H1 (cell line): ENCODE data around the gene HTR1D. TPM values are rescaled to one million over a fixed set of nuclear protein-coding genes. Genes with fewer than 3 reads are reported as not detected.

Experiments used
- CTCF ChIA-PET: fragments of 300-600 bp; sonication (Branson Sonifier 250); formaldehyde crosslinking; loops from one replicate; lab custom pipeline; 2021; ENCODE audit not compliant: partially characterized antibody; lab: Charles Lee
- POLR2A ChIA-PET: fragments of 300-600 bp; sonication (Branson Sonifier 250); formaldehyde crosslinking; loops from one replicate; lab custom pipeline; 2021; ENCODE audit warnings: inconsistent platforms; ENCODE audit not compliant: partially characterized antibody; lab: Charles Lee
- DNase-seq, 2 experiments: peaks; one replicate each; pipeline versions ENCODE4 v3.0.0 to v3.0.0-alpha.2; 2010 to 2022; ENCODE audit warnings: low spot score in 2 of 2, low read depth in 1 of 2, mixed read lengths in 1 of 2
- FAIRE-seq: peaks from 2 replicates; lab custom pipeline; 2011; peaks lifted over from hg19 to GRCh38; lab: Jason Lieb, UNC
- H2AFZ ChIP-seq: 2 replicates; pipeline ENCODE4 v1.8.1; 2012; ENCODE audit warnings: low read length, inconsistent platforms
- H2AK5ac ChIP-seq: 2 replicates; pipeline ENCODE4 v1.6.1; 2013; ENCODE audit warnings: low read depth, low read length
- H2BK120ac ChIP-seq: replicated peaks from 2 replicates; pipeline ENCODE3; 2013; ENCODE audit warnings: low read depth, low read length, inconsistent platforms
- H2BK12ac ChIP-seq: 2 replicates; pipeline ENCODE4 v1.6.1; 2013; ENCODE audit warnings: low read depth, low read length
- H2BK15ac ChIP-seq: 2 replicates; pipeline ENCODE4 v1.6.1; 2013; ENCODE audit warnings: low read length
- H2BK20ac ChIP-seq: 2 replicates; pipeline ENCODE4 v1.6.1; 2013; ENCODE audit warnings: low read length
- H2BK5ac ChIP-seq: 2 replicates; pipeline ENCODE4 v1.6.1; 2013; ENCODE audit warnings: low read depth, low read length
- H3K14ac ChIP-seq: 2 replicates; pipeline ENCODE4 v1.6.1; 2013; ENCODE audit warnings: inconsistent platforms; ENCODE audit not compliant: insufficient read length
- H3K18ac ChIP-seq: 2 replicates; pipeline ENCODE4 v1.6.1; 2013; ENCODE audit warnings: low read length; ENCODE audit errors: extremely low read depth
- H3K23ac ChIP-seq: 2 replicates; pipeline ENCODE4 v1.6.1; 2013; ENCODE audit warnings: inconsistent platforms; ENCODE audit not compliant: insufficient read length
- H3K23me2 ChIP-seq: 2 replicates; pipeline ENCODE4 v1.6.1; 2013; ENCODE audit warnings: low read depth, low read length
- H3K27ac ChIP-seq: 2 replicates; pipeline ENCODE4 v1.6.1; 2011; ENCODE audit warnings: low read depth, low read length, inconsistent platforms
- H3K27me3 ChIP-seq, 4 experiments: replicated peaks in 1 of 4; 1 replicate in 1 of 4; 2 replicates in 3 of 4; pipeline versions ENCODE4 v1.6.1 to v1.8.1; 2011 to 2013; ENCODE audit warnings: low read length in 3 of 4, mild to moderate bottlenecking in 3 of 4, inconsistent platforms in 2 of 4, mixed read lengths in 2 of 4, moderate library complexity in 1 of 4; ENCODE audit not compliant: control insufficient read depth in 3 of 4, insufficient read depth in 3 of 4; ENCODE audit errors: extremely low read depth in 1 of 4
- H3K36me3 ChIP-seq, 4 experiments: 2 replicates each; pipeline versions ENCODE4 v1.6.1 to v1.8.1; 2011 to 2013; ENCODE audit warnings: mild to moderate bottlenecking in 4 of 4, low read length in 3 of 4, moderate library complexity in 2 of 4, control low read depth in 1 of 4, inconsistent platforms in 1 of 4; ENCODE audit not compliant: insufficient read depth in 4 of 4, control insufficient read depth in 2 of 4
- H3K4ac ChIP-seq: replicated peaks from 2 replicates; pipeline ENCODE3; 2013; ENCODE audit warnings: low read length, low read depth, mixed read lengths, inconsistent platforms; ENCODE audit not compliant: insufficient read length
- H3K4me1 ChIP-seq, 4 experiments: replicated peaks in 1 of 4; 1 replicate in 1 of 4; 2 replicates in 3 of 4; pipeline versions ENCODE4 v1.6.1 to v1.8.1; 2011 to 2013; ENCODE audit warnings: low read length in 3 of 4, inconsistent platforms in 2 of 4, mixed read lengths in 1 of 4; ENCODE audit not compliant: insufficient read depth in 4 of 4, control insufficient read depth in 3 of 4
- H3K4me2 ChIP-seq, 2 experiments: 2 replicates each; pipeline versions ENCODE4 v1.6.1 to v1.8.1; 2011 to 2013; ENCODE audit warnings: low read depth in 2 of 2, low read length in 2 of 2, control low read depth in 1 of 2, inconsistent platforms in 1 of 2, mild to moderate bottlenecking in 1 of 2; ENCODE audit not compliant: insufficient read depth in 1 of 2
- H3K4me3 ChIP-seq, 4 experiments: fragments of 200-600, 300-600 bp in 1 of 4; sonication (generic), shearing (Covaris generic), sonication (Bioruptor Twin) in 1 of 4; 2 replicates each; pipeline versions ENCODE4 v1.5.1 to v1.8.1; 2011 to 2016; ENCODE audit warnings: low read length in 4 of 4, low read depth in 3 of 4, control low read depth in 2 of 4, inconsistent platforms in 2 of 4, mild to moderate bottlenecking in 2 of 4, mixed read lengths in 1 of 4, moderate library complexity in 1 of 4; ENCODE audit not compliant: insufficient read depth in 2 of 4; ENCODE audit errors: extremely low read depth in 1 of 4
- H3K56ac ChIP-seq: replicated peaks from 2 replicates; pipeline ENCODE3; 2013; ENCODE audit warnings: low read depth, mild to moderate bottlenecking, mixed read lengths, low read length, inconsistent platforms; ENCODE audit not compliant: insufficient read length
- H3K79me1 ChIP-seq: 2 replicates; pipeline ENCODE4 v1.6.1; 2013; ENCODE audit warnings: low read depth, low read length, control low read depth
- H3K79me2 ChIP-seq, 2 experiments: 2 replicates each; pipeline versions ENCODE4 v1.6.1 to v1.8.1; 2012 to 2013; ENCODE audit warnings: low read length in 2 of 2, mild to moderate bottlenecking in 2 of 2, inconsistent platforms in 1 of 2; ENCODE audit not compliant: insufficient read depth in 2 of 2, control insufficient read depth in 1 of 2
- H3K9ac ChIP-seq, 4 experiments: replicated peaks in 1 of 4; 1 replicate in 1 of 4; 2 replicates in 3 of 4; pipeline versions ENCODE4 v1.6.1 to v1.8.1; 2011 to 2013; ENCODE audit warnings: low read depth in 3 of 4, low read length in 3 of 4, control low read depth in 2 of 4, mild to moderate bottlenecking in 2 of 4, moderate library complexity in 2 of 4, inconsistent platforms in 1 of 4; ENCODE audit errors: extremely low read depth in 1 of 4
- H3K9me3 ChIP-seq, 2 experiments: 2 replicates each; pipeline versions ENCODE4 v1.6.1 to v1.8.1; 2012 to 2013; ENCODE audit warnings: mild to moderate bottlenecking in 2 of 2, moderate library complexity in 2 of 2, control low read depth in 1 of 2, inconsistent platforms in 1 of 2, low read depth in 1 of 2, low read length in 1 of 2, mixed read lengths in 1 of 2; ENCODE audit not compliant: insufficient read depth in 2 of 2
- H4K20me1 ChIP-seq, 2 experiments: replicated peaks in 1 of 2; 2 replicates each; pipeline versions ENCODE3 to v1.8.1; 2011 to 2013; ENCODE audit warnings: inconsistent platforms in 2 of 2, low read length in 2 of 2, mild to moderate bottlenecking in 1 of 2; ENCODE audit not compliant: insufficient read depth in 2 of 2, control insufficient read depth in 1 of 2
- H4K5ac ChIP-seq: 2 replicates; pipeline ENCODE4 v1.6.1; 2013; ENCODE audit warnings: low read length, low read depth, mixed read lengths, inconsistent platforms; ENCODE audit not compliant: insufficient read length
- H4K8ac ChIP-seq: 2 replicates; pipeline ENCODE4 v1.8.0; 2013; ENCODE audit warnings: mild to moderate bottlenecking, moderate library complexity, low read length, inconsistent platforms; ENCODE audit not compliant: insufficient read depth; ENCODE audit errors: extremely low read depth
- H4K91ac ChIP-seq: replicated peaks from 2 replicates; pipeline ENCODE3; 2013; ENCODE audit warnings: low read length, mixed read lengths, inconsistent platforms; ENCODE audit not compliant: insufficient read length
- CBX5 ChIP-seq: fragments of 300-800, 300-1000 bp; sonication (generic); IDR thresholded peaks from 2 replicates; pipeline ENCODE4 v1.7.1; 2016; ENCODE audit warnings: antibody characterized with exemption, low read length, low read depth
- CBX8 ChIP-seq: fragments of 300-800, 300-1000 bp; sonication (generic); IDR thresholded peaks from 2 replicates; pipeline ENCODE4 v1.7.1; 2016; ENCODE audit warnings: low read depth, low read length, borderline replicate concordance
- GABPA ChIP-seq: IDR thresholded peaks from 2 replicates; pipeline ENCODE4 v1.6.1; 2011; ENCODE audit warnings: mild to moderate bottlenecking, low read length, moderate library complexity, borderline replicate concordance; ENCODE audit not compliant: insufficient read depth
- RAD21 ChIP-seq, 2 experiments: IDR thresholded peaks in 1 of 2; conservative IDR thresholded peaks in 1 of 2; 2 replicates each; pipeline ENCODE4 v1.6.1; 2011; ENCODE audit warnings: low read depth in 2 of 2, low read length in 2 of 2, improper control_type of control experiment in 1 of 2, inconsistent platforms in 1 of 2, mild to moderate bottlenecking in 1 of 2, moderate library complexity in 1 of 2
- SIN3A ChIP-seq, 2 experiments: IDR thresholded peaks in 1 of 2; conservative IDR thresholded peaks in 1 of 2; 2 replicates each; pipeline ENCODE4 v1.6.1; 2011 to 2012; ENCODE audit warnings: low read length in 2 of 2, improper control_type of control experiment in 1 of 2, low read depth in 1 of 2, mild to moderate bottlenecking in 1 of 2
- SP2 ChIP-seq: IDR thresholded peaks from 2 replicates; pipeline ENCODE4 v1.6.1; 2012; ENCODE audit warnings: mild to moderate bottlenecking, low read length, inconsistent platforms
- WGBS, 2 experiments: shearing (Covaris generic) in 1 of 2; methylation state at CpG; one replicate each; pipeline versions ENCODE4 v1.1.6 to v1.1.7; 2013 to 2015; ENCODE audit warnings: low lambda C conversion rate in 2 of 2, mixed read lengths in 2 of 2, inconsistent platforms in 1 of 2, low coverage in 1 of 2, missing lambda C conversion rate in 1 of 2; ENCODE audit not compliant: insufficient replicate concordance in 2 of 2, insufficient coverage in 1 of 2, insufficient read length in 1 of 2; ENCODE audit errors: extremely low coverage in 1 of 2, missing lambda C conversion rate in 1 of 2; 5-methylcytosine and 5-hydroxymethylcytosine counted together
- polyA plus RNA-seq, 7 experiments: library from polyadenylated mRNA; depleted of rRNA in 3 of 7; stranded (reverse) in 5 of 7; unstranded in 2 of 7; fragments of >200 nt in 5 of 7; fragments of 200-250 nt in 2 of 7; gene quantifications; 1 replicate in 5 of 7; 2 replicates in 1 of 7; 4 replicates in 1 of 7; pipeline versions ENCODE4 v1.2.1 to v1.2.3, GENCODE V29; 2011 to 2013; ENCODE audit warnings: missing spikeins in 2 of 7, mixed read lengths in 2 of 7
- total RNA-seq: library from RNA; stranded (reverse); fragmentation: NEBNext Ultra II Directional; extraction: Animal tissue kit (Norgen Biotek cat#: 25700); gene quantifications from 2 replicates; pipeline ENCODE4 v1.2.1, GENCODE V29; 2021

Gene HTR1D
- total and polyA plus RNA-seq, 2 of the 8 experiments (the other 6 are each of a cell fraction or from before 2014, with no cell fraction given): 8.8 to 11.5 TPM

DNA sequence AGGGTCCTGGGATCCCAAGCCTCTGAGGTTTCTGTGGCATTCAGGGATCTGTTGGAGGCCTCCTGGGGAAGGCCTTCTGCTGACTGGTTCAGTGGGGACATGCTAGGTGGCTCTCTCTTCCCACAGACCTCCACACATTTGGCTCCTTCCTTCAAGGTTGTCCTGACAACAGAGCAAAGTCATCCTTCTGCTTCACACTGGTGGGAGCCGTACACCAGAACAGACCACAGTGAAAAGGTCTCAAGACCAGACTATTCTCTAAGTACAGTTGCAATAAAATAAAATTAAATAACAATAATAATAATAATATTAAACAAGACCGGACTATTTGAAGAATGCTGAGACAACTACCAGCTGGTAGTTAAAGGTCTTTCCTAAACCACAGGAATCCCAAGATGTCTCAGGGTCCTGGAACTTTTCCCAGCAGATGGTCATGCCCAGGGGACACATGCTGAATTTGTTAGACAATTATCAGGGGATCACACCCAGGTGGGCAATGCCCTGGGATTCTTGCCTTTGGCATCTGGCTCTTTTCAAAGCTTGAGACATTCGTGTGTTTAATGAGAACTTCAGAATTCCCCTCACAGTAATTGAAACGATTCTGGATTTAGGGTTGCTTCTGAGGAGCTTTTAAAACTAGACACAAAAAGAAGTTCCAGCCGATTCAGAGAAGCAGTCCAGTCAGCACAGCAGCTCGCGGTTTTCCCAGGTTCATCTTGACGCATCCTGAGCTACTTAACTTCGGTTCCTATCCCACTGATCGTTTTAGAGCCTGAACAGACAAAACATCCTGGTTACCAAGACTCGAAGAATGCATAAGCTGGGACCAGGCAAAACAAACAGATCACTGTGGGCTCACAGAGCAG is 22.9 kb downstream of the HTR1D start:
- H3K79me2 ChIP-seq: no peaks in the 10 kb centered on the region
- no peak overlapping the region for H2AK5ac ChIP-seq
- H3K27me3 ChIP-seq: no peaks in the 10 kb centered on the region
- POLR2A ChIA-PET: interaction anchor here (1.3 to 1.6 kb wide), 2 partner anchors 27 to 69 kb away, joined by 3 read pairs; no protein-coding TSS in a partner anchor
- H3K14ac ChIP-seq: no peak overlapping the region
- CTCF ChIA-PET: interaction anchor here (0.9 to 6.6 kb wide), 8 partner anchors 11 to 99 kb away, joined by 3 to 63 read pairs (median 4); no protein-coding TSS in a partner anchor
- H3K4me2 ChIP-seq: no peak overlapping the region
- H2AFZ ChIP-seq: no peak overlapping the region
- no peak overlapping the region for H3K4me3 ChIP-seq
- H4K91ac ChIP-seq: no peak overlapping the region
- H4K20me1 ChIP-seq: no peaks in the 10 kb centered on the region
- H3K9me3 ChIP-seq: no peaks in the 10 kb centered on the region
- no peak overlapping the region for H2BK20ac ChIP-seq
- no peak overlapping the region for H3K56ac ChIP-seq
- no peaks in the 10 kb centered on the region for H3K23me2 ChIP-seq
- no peak overlapping the region for H3K18ac ChIP-seq
- H4K5ac ChIP-seq: no peak overlapping the region
- no peak overlapping the region for H3K4ac ChIP-seq
- peaks cover 0 to 17% (median 1%) of the 10 kb centered on the region in 4 experiments; a peak in 4 of 8 replicates for H3K36me3 ChIP-seq
- DNase-seq: no peak
- 0 out of 7 replicates have a peak, but pooled peaks cover 0 to 3% (median 0%) of the 10 kb centered on the region in 4 experiments for H3K4me1 ChIP-seq
- no peak overlapping the region for H3K9ac ChIP-seq
- no peaks in the 10 kb centered on the region for H3K79me1 ChIP-seq
- H2BK15ac ChIP-seq: no peak overlapping the region
- no peak for FAIRE-seq
- H2BK12ac ChIP-seq: no peak overlapping the region
- H2BK5ac ChIP-seq: no peak overlapping the region
- no peak overlapping the region for H2BK120ac ChIP-seq
- H3K23ac ChIP-seq: no peak overlapping the region
- H4K8ac ChIP-seq: no peak overlapping the region
- WGBS, 2 experiments: 81% methylated on average over 11 of the region's 11 CpGs; no CpG with 5 or more reads in 1 of the 2 experiments
- no peak overlapping the region for H3K27ac ChIP-seq
- TF ChIP-seq CBX8: no peak
- TF ChIP-seq SIN3A (conservative IDR thresholded peaks at IDR 0.05 in 1 of 2, IDR thresholded peaks at IDR 0.05 in 1 of 2; ENCODE audit: low read depth in 1 of 2, low read length in 2 of 2): no peak
- TF ChIP-seq GABPA: no peak
- no peak for TF ChIP-seq SP2
- no peak for TF ChIP-seq CBX5
- TF ChIP-seq RAD21 (IDR thresholded peaks at IDR 0.05 in 1 of 2, conservative IDR thresholded peaks at IDR 0.05 in 1 of 2; ENCODE audit: low read depth in 2 of 2, low read length in 2 of 2): no peak
